ENCODE measurements around the gene CLHC1.
"Not testable (repeated sequence)": the region's sequence is repeated elsewhere in the genome, so short reads cannot be mapped to it uniquely, and the experiment has no call there.

GRCh38 chr2:55186837-55187236, 45.3 kb downstream of the CLHC1 start:
- not testable (repeated sequence) for TF ChIP-seq POLR2A (IDR thresholded peaks at IDR 0.05; ENCODE audit: low read depth, low read length); POLR2AphosphoS5 (IDR thresholded peaks at IDR 0.05; ENCODE audit: low read depth, low read length); TAF1 (IDR thresholded peaks at IDR 0.05; ENCODE audit: low read depth, low read length); SPI1 (IDR thresholded peaks at IDR 0.05; ENCODE audit: low read depth, low read length); PAX5 (IDR thresholded peaks at IDR 0.05; ENCODE audit: insufficient read depth, low read length, severe bottlenecking)

Data from GM12891 (cell line).